Measurements from ENCODE around the gene PARVA.
A peak's percentile ranks its signal among the peaks of the same experiment; 100 is the strongest.

PARVA gene

GRCh38 chr11:12426176-12426575, 48.8 kb downstream of the PARVA start:
- TF ChIP-seq GATA3 (IDR thresholded peaks at IDR 0.05; ENCODE audit: low read depth, low read length) (no peak), GATA2 (IDR thresholded peaks at IDR 0.05; ENCODE audit: low read depth, low read length) (no peak)

GRCh38 chr11:12429155-12429554, 51.8 kb downstream of the PARVA start:
- TF ChIP-seq GATA3 (IDR thresholded peaks at IDR 0.05; ENCODE audit: low read depth, low read length): no peak
- no peak for TF ChIP-seq GATA2 (IDR thresholded peaks at IDR 0.05; ENCODE audit: low read depth, low read length)

GRCh38 chr11:12430351-12430750, 53.0 kb downstream of the PARVA start:
- TF ChIP-seq GATA3 (IDR thresholded peaks at IDR 0.05; ENCODE audit: low read depth, low read length) (no peak), GATA2 (IDR thresholded peaks at IDR 0.05; ENCODE audit: low read depth, low read length) (no peak)

DNA sequence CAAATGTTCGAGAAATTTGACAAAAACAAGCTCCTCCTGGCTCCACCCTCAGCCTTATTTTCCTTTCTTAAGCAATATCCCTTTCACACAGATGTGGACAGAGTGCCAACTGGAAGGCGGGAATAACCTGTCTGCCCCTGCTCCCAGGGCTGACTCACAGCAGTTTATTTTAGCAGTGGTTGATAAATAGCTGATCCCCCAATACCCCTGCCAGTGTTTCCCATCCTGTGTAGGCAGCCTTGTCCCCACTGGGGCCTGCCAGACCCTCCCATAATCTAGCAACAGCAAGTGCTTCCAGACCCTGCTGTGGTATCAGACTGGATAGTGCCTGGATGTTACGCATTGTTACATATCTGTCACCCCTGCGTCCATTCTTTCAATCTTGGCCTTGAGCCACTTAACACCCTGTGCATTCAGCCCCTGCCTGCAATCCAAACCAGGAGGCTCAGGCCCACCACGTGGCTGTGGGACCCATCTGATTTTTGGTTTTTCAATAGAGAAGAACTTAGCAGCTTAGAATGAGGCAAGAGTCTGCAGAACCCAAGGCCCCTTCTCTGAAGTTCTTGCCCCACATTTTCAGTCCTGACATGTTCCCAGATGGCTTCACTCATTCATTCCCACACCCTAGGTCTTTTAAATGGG, 53.7 kb downstream of the PARVA start:
- TF ChIP-seq GATA3 (IDR thresholded peaks at IDR 0.05; ENCODE audit: low read depth, low read length): no peak
- TF ChIP-seq GATA2 (IDR thresholded peaks at IDR 0.05; ENCODE audit: low read depth, low read length): no peak

DNA sequence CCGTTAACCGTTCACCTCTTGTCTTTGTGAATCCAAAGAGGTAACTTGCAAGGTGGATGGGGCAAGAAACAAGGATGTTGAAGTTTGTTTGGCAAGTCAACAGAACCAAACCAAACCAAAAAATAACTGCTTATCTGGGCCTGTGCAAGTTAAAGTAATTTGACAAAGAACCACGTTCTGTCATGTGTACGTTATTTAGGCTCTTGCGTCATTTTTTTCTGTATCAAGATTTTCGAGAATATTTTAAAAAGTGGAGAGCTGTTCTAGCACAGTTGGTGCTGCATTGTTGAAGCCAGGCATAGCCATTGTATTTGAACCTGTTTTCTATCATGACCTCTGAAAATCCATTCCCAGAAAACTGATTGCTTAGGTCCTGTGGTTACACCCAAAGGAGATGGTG, 55.1 kb downstream of the PARVA start:
- TF ChIP-seq GATA3 (IDR thresholded peaks at IDR 0.05; ENCODE audit: low read depth, low read length): no peak
- TF ChIP-seq GATA2 (IDR thresholded peaks at IDR 0.05; ENCODE audit: low read depth, low read length): no peak

- no peak for TF ChIP-seq GATA3 (IDR thresholded peaks at IDR 0.05; ENCODE audit: low read depth, low read length)
These were observed 55.8 kb downstream of the PARVA start for GRCh38 chr11:12433121-12433520.

DNA sequence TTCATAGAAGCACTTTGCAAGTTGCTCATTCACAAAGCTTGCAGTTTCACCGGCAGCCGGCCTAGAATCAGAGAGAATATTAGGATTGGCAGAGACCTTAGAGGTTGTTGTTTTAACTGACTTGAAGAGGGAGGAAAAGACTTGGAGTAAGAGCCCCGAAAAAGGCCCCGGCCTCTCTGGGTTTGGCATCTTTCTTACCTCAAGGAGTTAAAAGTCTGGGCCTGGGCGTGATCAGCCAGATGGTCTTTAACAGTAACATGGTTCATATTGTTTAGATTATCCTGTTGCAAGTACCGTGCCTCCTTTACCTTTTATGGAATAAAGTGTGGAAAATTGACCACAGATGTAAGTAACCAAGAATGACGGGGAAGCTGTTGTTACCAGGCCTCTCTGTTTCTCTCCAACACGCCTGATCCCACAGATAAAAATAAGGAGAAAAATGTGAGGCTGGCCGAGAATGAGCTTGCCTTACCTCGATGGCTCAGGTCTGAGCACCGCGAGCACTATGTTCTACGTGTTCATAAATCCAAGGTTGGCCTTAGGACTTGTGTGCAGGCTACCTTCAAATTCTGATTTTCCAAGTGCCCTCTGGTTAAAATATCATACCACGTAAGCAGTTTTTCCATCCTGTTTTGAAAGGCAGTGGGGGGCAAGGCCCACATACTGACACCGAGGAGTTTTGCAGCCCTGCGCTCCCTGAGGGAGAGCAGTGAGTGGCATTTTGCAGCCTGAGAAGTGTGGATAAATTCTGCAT, 56.4 kb downstream of the PARVA start:
- TF ChIP-seq GATA3 (IDR thresholded peaks at IDR 0.05; ENCODE audit: low read depth, low read length) (peak; percentile 63), GATA2 (IDR thresholded peaks at IDR 0.05; ENCODE audit: low read depth, low read length) (peak; percentile 46)

- no peak for TF ChIP-seq GATA2 (IDR thresholded peaks at IDR 0.05; ENCODE audit: low read depth, low read length)
These were observed 56.9 kb downstream of the PARVA start for GRCh38 chr11:12434325-12434654.

- no peak for TF ChIP-seq GATA3 (IDR thresholded peaks at IDR 0.05; ENCODE audit: low read depth, low read length)
- TF ChIP-seq GATA2 (IDR thresholded peaks at IDR 0.05; ENCODE audit: low read depth, low read length): no peak
These were observed 57.9 kb downstream of the PARVA start for GRCh38 chr11:12435264-12435663.

DNA sequence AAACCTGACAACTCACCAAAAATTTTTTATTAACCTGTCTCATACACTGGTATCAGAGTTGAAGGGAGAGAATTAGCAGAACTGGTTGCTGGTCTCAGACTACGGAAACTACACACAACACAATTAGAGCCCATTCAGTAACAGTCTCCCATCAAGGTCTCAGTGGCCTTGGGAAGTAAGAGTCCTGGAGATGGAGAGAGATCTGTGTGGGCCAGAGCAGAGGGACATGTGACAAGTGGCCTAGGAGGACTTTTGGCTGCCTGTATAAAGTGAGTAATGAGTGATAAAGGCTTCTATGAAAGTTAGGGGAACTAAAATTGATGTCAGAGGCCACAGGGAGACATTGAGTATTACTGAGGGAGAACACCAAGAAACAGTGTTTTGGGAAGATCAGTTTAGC, 58.9 kb downstream of the PARVA start:
- no peak for TF ChIP-seq GATA2 (IDR thresholded peaks at IDR 0.05; ENCODE audit: low read depth, low read length)
- no peak for TF ChIP-seq GATA3 (IDR thresholded peaks at IDR 0.05; ENCODE audit: low read depth, low read length)

- no peak for TF ChIP-seq GATA2 (IDR thresholded peaks at IDR 0.05; ENCODE audit: low read depth, low read length)
- TF ChIP-seq GATA3 (IDR thresholded peaks at IDR 0.05; ENCODE audit: low read depth, low read length): no peak
These were observed 60.9 kb downstream of the PARVA start for GRCh38 chr11:12438291-12438690.

DNA sequence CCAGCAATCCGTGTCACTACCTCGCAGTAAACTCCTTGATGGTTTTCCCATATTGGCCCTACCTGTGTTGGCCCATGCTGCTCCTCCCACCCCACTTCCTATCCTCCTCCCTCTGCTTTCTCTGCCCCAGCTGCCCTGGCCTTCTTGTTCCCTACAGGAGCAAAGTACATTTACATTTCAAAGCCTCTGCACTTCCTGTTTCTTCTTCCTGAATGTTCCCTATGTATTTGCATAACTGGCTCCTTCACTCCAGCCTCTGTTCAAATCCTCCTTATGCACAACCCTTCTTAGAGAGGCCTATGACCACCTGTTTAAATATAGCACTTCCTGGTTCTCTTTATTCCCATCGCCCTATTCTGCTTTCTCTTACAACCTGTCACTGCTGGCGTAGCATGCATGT, 62.2 kb downstream of the PARVA start:
- TF ChIP-seq GATA2 (IDR thresholded peaks at IDR 0.05; ENCODE audit: low read depth, low read length) (no peak), GATA3 (IDR thresholded peaks at IDR 0.05; ENCODE audit: low read depth, low read length) (no peak)

GRCh38 chr11:12440565-12440964, 63.2 kb downstream of the PARVA start:
- TF ChIP-seq GATA2 (IDR thresholded peaks at IDR 0.05; ENCODE audit: low read depth, low read length): no peak
- no peak for TF ChIP-seq GATA3 (IDR thresholded peaks at IDR 0.05; ENCODE audit: low read depth, low read length)

DNA sequence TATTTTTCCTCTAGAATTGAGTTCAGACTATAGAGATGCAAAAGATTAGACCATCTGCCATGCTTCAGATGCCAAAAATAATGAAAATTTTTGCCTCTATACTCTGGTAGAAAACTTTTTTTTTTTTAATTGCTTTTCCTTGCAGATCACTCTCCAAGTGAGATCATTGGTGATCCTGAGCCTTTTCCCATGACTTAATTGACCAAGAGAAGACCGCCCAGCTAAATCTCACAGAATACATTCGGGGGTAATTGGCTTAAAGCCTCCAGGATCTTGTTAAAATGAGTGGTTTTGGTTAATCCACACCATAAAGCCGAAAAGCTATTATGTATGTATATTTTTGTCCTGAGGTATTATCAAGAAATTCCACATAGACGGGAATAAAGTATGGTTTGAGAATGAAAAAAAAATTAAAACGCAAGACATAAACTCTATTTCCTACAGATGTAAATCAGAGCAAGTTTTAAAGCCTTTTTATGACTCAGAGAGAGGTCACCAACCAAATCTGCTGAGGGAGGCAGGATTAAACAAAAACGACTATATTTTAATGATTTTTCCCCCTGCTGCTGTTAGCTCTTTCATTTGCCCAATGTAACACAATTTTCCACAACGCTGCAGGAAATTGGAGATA, 64.0 kb downstream of the PARVA start:
- TF ChIP-seq GATA3 (IDR thresholded peaks at IDR 0.05; ENCODE audit: low read depth, low read length): no peak

DNA sequence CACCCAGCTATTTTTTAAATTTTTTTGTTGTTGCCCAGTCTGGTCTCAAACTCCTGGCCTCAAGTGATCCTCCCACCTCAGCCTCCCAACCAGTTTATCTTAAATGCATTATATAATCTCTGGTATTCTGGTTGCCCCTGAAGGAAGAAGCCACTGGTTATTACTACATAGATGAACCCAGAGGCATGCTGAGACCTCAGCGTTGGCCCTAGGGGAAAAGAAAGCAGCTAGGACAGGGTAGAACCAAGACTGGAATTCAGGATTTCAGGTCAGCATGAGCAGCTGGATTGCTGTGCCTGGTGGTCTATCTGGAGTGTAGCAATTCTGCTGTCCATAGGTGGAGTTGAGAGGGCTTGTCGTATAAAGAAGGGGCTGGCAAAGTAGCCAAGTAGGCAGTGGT, 67.2 kb downstream of the PARVA start:
- TF ChIP-seq GATA2 (IDR thresholded peaks at IDR 0.05; ENCODE audit: low read depth, low read length): no peak
- no peak for TF ChIP-seq GATA3 (IDR thresholded peaks at IDR 0.05; ENCODE audit: low read depth, low read length)
